Gastrocnemius medialis (tissue), 4 donors: ENCODE results near the gene ABR.

Source experiments
- CTCF ChIP-seq, 5 experiments: fragments of 450-650 bp in 3 of 5; fragments of 200-600 bp in 2 of 5; sonication (generic) in 2 of 5; IDR thresholded peaks in 4 of 5; conservative IDR thresholded peaks in 1 of 5; 1 replicate in 4 of 5; 2 replicates in 1 of 5; pipeline ENCODE4 v1.5.1; 2016 to 2019; ENCODE audit warnings: antibody characterized with exemption in 5 of 5, mild to moderate bottlenecking in 3 of 5, moderate library complexity in 3 of 5
- POLR2A ChIP-seq, 2 donors: fragments of 450-650 bp; IDR thresholded peaks; one replicate each; pipeline ENCODE4 v1.6.1; 2017; ENCODE audit warnings: antibody characterized with exemption in 2 of 2, mild to moderate bottlenecking in 2 of 2, moderate library complexity in 2 of 2

DNA sequence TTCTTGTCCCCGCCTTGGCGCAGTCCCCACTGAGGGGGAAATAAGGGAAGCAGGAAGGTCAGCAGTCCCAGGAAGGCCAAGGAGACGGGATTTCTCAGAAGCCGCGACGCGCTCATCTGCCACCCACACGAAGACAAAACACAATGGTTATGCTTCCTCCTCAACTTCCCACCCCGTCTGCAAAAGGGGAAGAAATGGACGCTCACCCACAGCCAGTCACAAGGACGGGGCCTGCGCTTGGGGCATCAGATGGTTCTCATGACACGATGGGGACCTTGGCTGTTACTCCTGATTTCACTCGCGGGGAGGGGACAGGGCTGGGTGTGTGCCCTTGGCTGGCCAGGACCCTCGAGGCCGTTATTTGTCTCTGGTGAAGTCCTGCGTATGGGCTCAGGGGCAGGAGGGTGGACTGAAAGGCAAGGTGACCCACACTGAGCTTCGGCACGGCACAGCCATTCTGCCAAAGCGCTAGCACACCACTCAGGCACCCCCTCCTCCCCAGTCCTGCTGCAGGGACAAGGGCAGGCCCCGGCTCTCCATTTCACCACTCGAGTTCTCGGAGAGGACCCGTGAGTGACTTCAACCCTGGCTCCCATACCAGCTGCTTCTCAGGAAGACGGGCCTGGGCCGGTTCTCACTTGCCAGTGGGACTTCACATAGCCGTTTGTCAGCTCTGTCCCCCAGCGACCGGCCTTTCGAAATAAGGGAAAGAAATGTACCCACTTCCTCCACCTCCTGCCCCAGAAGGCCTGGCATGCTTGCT lies 84.5 kb downstream of the ABR start:
- TF ChIP-seq CTCF (IDR thresholded peaks at IDR 0.05 in 4 of 5, conservative IDR thresholded peaks at IDR 0.05 in 1 of 5): no peak
- no peak for TF ChIP-seq POLR2A (IDR thresholded peaks at IDR 0.05)
